GM21447 (cell line): Measurements from ENCODE around the gene ITGA11.
"Not testable (repeated sequence)": the region's sequence is repeated elsewhere in the genome, so short reads cannot be mapped to it uniquely, and the experiment has no call there.

Source experiments
- ATAC-seq: cut with Tn5 transposase; IDR thresholded peaks from one replicate; pipeline ENCODE4 v1.9.1; 2021; ENCODE audit not compliant: unreplicated experiment

ITGA11 gene

GRCh38 chr15:68411735-68412134 is 20.2 kb downstream of the ITGA11 start:
- no peak for ATAC-seq

GRCh38 chr15:68411343-68411675 is 20.7 kb downstream of the ITGA11 start:
- ATAC-seq = no peak

- no peak for ATAC-seq
Measured at GRCh38 chr15:68410466-68411342, 21.3 kb downstream of the ITGA11 start.

GRCh38 chr15:68409736-68410370 is 22.1 kb downstream of the ITGA11 start:
- no peak for ATAC-seq

- no peak for ATAC-seq
Measured at GRCh38 chr15:68408971-68409370, 23.0 kb downstream of the ITGA11 start.

- no peak for ATAC-seq
Measured at GRCh38 chr15:68407886-68408881, 23.8 kb downstream of the ITGA11 start.

GRCh38 chr15:68407141-68407885 is 24.6 kb downstream of the ITGA11 start:
- ATAC-seq = no peak

GRCh38 chr15:68405378-68406250 is 26.3 kb downstream of the ITGA11 start:
- no peak for ATAC-seq

- ATAC-seq = no peak
Measured at GRCh38 chr15:68404056-68404798, 27.7 kb downstream of the ITGA11 start.

- ATAC-seq = no peak
Measured at GRCh38 chr15:68403161-68403941, 28.6 kb downstream of the ITGA11 start.

GRCh38 chr15:68402432-68403160 is 29.4 kb downstream of the ITGA11 start:
- ATAC-seq = no peak

- ATAC-seq = no peak
Measured at GRCh38 chr15:68401496-68402431, 30.2 kb downstream of the ITGA11 start.

GRCh38 chr15:68400066-68400456 is 31.9 kb downstream of the ITGA11 start:
- no peak for ATAC-seq

GRCh38 chr15:68399096-68400065 is 32.6 kb downstream of the ITGA11 start:
- no peak for ATAC-seq

GRCh38 chr15:68397999-68398398 is 34.0 kb downstream of the ITGA11 start:
- not testable (repeated sequence) for ATAC-seq
